ENCODE results near the gene SLC38A3.

DNA sequence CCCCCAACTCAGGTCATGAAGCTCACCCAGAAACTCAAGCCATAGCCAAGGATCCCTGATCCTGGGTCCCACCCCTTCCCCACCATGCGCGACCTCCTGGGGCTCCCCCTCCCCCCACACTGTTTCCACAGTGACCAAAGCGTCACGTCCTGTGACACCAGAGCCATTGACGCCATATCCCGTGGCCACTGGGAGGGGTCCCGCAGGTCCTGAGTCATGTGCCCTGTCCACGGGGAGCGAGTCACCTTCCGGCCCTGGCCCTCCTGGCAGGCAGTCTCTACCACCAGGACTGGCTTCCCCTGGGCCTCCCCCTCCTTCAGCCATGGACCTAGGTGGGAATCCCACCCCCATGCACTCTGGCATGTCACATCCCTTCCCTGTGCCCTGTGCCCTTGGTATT is 34.4 kb upstream of the SLC38A3 start:
- TF ChIP-seq POLR2A (IDR thresholded peaks at IDR 0.05; ENCODE audit: low read depth) (no peak), EP300 (IDR thresholded peaks at IDR 0.05) (no peak)
